ENCODE results near the gene ANXA11. TPM values are rescaled to one million over a fixed set of nuclear protein-coding genes. Genes with fewer than 3 reads are reported as not detected.
A peak's percentile ranks its signal among the peaks of the same experiment; 100 is the strongest.
"Not testable (repeated sequence)": the region's sequence is repeated elsewhere in the genome, so short reads cannot be mapped to it uniquely, and the experiment has no call there.

Gene ANXA11
- total RNA-seq, 1 experiment from 2014 or later: 36.2 TPM

DNA sequence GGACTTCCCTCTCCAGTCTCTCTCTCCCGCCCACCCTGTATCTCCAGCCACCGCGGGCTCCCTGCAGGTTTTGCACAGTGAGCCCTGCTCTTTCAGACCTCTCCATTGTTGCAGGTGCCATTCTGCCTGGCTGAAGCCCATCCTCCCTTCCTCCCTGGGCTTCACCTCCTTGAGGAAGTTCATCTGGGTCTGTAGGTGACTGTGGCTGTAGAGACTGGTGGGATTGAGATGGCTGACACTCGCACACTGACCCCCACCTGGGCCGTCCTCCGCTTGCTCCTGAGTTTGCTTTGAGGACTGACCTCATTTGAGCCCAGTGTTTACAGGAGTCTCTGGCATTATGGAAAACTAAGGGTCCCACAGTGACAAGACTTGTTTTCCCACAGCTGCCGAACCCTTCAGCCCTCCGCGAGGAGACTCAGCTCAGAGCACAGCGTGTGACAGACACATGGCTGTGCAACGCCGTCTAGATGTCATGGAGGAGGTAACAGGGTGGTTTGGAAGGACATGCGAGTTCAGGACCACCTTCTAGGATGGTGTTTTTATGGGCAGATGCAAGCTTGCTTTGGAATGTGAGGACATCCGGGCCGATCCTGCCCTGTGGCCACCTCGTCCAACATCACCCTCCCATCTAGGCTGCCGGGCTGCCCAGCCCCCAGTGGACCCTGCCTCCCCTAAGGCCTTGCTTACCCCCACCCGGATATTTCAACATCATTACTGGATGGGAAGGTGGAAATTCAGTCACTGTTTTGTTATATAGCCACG, 63.5 kb downstream of the ANXA11 start:
- Histone ChIP-seq H3K27me3 (no peaks in the 10 kb centered on the region), H3K36me3 (no peaks in the 10 kb centered on the region), H3K27ac (no peak overlapping the region), H3K4me3 (no peak overlapping the region), H3K4me1 (peaks cover 13% of the 10 kb centered on the region), H3K9me3 (replicated peaks) (no peaks in the 10 kb centered on the region)
- DNase-seq: no peak

DNA sequence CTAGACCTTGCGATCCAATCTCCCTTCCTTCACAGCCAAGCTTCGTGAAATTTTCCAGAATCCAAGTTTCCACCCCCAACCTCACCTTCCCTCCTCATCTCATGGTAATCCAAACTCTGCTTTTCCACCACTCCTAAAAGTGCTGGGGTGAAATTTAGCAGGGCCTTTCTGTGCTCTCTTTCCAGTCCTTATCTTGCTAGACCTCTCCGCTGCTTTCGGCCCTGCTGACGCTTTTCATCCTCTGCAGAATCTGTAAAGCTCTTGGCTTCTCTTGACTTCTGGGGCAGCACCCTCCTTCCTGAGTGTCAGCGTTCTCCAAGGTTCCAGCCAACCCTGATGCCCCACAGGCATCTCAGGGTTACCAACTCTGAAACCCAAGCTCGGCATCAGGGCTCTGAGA, 65.1 kb downstream of the ANXA11 start:
- no peak overlapping the region for H3K27ac ChIP-seq
- H3K4me1 ChIP-seq: peaks cover 13% of the 10 kb centered on the region
- H3K9me3 ChIP-seq (replicated peaks): no peaks in the 10 kb centered on the region
- H3K27me3 ChIP-seq: no peaks in the 10 kb centered on the region
- no peak overlapping the region for H3K4me3 ChIP-seq
- DNase-seq: no peak
- H3K36me3 ChIP-seq: no peaks in the 10 kb centered on the region

DNA sequence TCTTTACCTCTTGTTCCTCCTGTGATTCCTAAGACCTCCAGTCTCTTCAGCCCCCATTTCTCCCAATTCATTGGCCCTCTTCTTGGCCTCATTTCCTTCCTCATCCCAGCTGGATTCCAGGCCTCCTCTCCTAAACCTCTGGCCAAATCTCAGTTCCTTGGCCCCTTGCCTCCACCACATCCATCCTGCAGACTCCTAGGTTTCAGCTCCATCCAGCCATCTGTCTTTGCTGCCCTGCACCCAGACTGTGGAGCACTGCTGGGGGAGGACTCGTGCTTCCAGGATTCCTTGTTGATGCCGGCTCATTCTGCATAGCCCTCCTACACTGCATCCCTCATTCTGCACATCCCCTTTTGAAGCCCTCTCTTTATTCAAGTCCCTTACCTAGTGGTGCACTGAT, 66.1 kb downstream of the ANXA11 start:
- Histone ChIP-seq H3K4me3 (no peak overlapping the region), H3K4me1 (peaks cover 13% of the 10 kb centered on the region), H3K27ac (no peak overlapping the region), H3K27me3 (no peaks in the 10 kb centered on the region), H3K9me3 (replicated peaks) (no peaks in the 10 kb centered on the region), H3K36me3 (no peaks in the 10 kb centered on the region)
- DNase-seq: no peak

DNA sequence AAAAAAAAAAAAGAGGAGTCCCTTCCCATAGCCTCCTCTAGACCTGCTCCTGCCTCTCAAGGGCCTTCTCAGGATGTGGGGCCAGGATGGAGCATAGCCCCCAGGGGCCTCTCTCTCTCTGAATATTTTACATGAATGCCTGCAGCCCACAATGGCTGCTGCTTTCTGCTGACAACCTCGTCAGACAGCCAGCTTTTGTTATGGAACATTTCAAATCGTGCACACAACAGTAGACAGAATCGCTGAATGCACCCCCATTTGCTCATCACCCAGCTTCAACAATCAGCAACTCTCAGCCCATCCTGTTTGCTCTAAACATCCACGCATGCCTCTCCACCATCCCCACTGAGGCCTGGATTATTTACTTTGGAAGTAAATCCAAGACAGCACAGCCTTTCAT, 67.4 kb downstream of the ANXA11 start:
- DNase-seq: peak in 1 of 2 experiments; percentile 30
- Histone ChIP-seq H3K36me3 (no peaks in the 10 kb centered on the region), H3K4me3 (no peak overlapping the region), H3K4me1 (peaks cover 13% of the 10 kb centered on the region), H3K27me3 (no peaks in the 10 kb centered on the region), H3K9me3 (replicated peaks) (no peaks in the 10 kb centered on the region), H3K27ac (no peak overlapping the region)

DNA sequence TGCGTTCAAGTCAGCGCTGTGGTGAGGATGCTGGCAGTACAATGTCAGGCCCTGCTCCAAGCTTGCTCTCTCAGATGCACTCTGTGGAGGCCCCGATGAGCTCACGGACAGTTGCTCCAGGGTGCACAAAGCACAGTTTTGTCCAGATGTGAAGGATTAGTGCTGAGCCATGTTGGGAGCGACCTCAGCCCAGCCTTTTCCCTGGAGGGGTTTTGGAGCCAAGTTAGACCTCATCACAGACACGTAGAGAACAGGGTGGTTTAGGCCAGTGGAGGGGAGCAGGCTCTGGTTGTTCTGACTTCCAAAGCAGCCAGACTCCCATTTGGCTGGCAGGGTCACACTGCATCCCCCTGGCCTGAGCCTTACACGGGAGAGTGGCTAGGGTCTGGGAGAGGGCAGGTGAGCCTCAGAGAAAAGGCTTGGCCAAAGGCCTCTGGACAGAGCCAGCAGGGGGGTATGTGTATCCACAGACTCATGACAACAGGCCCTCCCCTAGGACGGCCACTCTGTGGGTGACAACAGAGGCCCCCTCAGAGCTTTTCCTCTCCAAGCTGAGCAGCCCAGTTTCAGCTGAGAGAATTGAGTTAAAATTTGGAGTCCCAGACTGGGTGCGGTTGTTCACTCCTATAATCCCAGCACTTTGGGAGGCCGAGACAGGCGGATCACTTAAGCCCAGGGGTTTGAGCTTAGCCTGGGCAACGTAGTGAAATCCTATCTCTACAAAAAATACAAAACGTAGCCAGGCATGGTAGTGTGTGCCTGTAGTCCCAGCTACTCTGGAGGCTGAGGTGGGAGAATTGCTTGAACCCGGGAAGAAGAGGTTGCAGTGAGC, 68.1 kb downstream of the ANXA11 start:
- H3K4me1 ChIP-seq: peaks cover 13% of the 10 kb centered on the region
- H3K4me3 ChIP-seq: no peak overlapping the region
- H3K9me3 ChIP-seq (replicated peaks): no peaks in the 10 kb centered on the region
- DNase-seq: peak; percentile 75 to 86
- no peaks in the 10 kb centered on the region for H3K27me3 ChIP-seq
- H3K36me3 ChIP-seq: no peaks in the 10 kb centered on the region
- H3K27ac ChIP-seq: peak overlapping the region; percentile 33; the same call in 1 of the 2 replicates

DNA sequence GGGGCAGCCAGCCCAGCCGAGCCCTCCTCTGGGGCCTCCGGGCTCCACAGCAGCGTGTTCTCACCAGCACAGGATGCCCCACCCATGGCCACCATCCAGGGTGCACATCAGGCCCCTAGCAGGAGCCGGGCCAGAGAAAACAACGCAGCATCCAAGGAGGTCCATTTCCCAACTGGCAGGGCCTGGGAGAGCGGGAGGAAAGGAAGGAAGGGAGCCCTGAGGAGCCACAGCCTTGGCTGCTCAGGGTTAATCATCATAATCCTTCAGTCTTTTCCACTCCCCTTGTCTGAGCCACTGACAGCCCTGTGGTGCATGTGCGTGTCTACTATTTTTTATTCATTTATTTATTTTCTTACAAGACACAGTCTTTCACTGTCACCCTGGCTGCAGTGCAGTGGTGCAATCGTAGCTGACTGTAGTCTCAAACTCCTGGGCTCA, 69.2 kb downstream of the ANXA11 start:
- DNase-seq: peak; percentile 31 to 50
- Histone ChIP-seq H3K27ac (no peak overlapping the region), H3K4me1 (peaks cover 18% of the 10 kb centered on the region), H3K9me3 (replicated peaks) (no peaks in the 10 kb centered on the region), H3K27me3 (no peaks in the 10 kb centered on the region), H3K36me3 (no peaks in the 10 kb centered on the region), H3K4me3 (no peak overlapping the region)

DNA sequence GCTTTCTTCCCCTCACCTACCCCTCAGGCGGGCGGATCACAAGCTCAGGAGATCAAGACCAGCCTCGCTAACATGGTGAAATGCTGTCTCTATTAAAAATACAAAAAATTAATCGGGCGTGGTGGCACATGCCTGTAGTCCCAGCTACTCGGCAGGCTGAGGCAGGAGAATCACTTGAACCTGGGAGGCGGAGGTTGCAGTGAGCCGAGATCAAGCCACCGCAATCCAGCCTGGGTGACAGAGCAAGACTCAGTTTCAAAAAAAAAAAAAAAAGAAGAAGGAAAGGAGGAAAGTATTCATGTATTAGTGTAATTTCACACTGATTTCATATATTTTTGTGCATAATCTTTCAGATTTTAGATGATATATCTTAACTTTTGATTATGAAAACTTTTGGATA, 71.7 kb downstream of the ANXA11 start:
- Histone ChIP-seq H3K4me3 (peak overlapping the region; percentile 64), H3K4me1 (peaks cover 18% of the 10 kb centered on the region)
- H3K27ac ChIP-seq; DNase-seq; H3K9me3 ChIP-seq (replicated peaks); H3K36me3 ChIP-seq; H3K27me3 ChIP-seq: not testable (repeated sequence)

DNA sequence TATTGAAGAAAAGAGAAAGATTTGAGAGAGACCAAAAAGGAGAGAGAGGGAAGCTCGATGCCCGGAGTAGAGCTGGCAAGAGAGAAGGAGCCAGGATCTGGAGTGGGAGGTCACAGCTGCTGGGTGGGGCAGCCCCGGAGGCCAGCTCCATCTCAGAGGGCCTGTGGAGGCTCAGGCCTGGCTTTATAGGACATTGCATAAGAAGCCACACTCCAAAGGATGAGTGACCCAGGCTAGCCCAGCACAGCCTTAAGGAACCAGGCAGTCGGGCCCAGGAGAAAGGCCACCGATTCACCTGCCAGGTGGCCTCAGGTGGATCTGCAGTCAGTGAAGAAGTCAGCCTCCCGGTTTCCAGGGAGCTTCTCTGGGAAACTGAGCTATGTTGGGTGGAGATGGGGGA, 72.1 kb downstream of the ANXA11 start:
- H3K27me3 ChIP-seq: no peaks in the 10 kb centered on the region
- peak; percentile 34 to 55 for DNase-seq
- peak overlapping the region; percentile 64 for H3K4me3 ChIP-seq
- no peaks in the 10 kb centered on the region for H3K36me3 ChIP-seq
- H3K9me3 ChIP-seq (replicated peaks): no peaks in the 10 kb centered on the region
- H3K4me1 ChIP-seq: peaks cover 18% of the 10 kb centered on the region
- H3K27ac ChIP-seq: no peak overlapping the region; the same call in 1 of the 2 replicates

DNA sequence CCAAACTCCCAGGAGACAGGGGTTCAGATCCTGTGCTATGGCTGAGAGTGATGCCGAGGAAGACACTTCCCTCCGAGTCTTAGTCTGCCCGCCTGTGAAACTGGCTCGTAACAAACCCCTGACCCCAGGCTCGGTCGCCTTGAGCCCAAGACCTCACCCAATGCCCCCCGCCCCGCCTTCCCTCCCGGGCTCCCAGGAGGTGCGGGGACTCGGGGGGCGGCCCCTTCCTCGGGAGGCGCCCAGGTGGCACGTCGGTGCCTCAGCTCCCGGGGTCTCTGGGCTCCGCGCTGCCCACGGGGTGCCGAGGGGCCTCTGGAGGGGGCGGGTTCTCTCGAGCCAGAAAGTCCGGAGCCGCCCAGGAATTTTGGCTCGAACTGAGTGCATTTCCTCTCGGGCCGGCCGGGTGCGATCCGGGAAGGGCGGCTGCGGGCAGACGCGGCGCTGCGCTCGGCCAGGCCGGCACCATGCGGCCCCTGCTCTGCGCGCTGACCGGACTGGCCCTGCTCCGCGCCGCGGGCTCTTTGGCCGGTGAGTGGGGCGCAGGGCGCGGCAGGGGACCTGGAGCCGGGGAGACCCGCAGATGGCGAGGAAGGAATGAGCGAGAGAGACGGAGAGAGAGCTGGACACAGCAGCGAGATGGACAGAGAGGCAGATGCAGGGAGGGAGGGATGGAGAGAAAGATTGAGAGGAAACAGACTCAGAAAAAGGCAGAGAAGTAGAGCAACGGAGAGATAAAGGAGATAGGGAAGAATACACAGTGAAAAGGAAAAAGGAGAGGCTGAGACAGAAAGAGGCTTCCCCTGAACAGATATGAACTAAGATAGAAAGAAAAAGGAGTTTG, 72.8 kb downstream of the ANXA11 start, which contains the start of gene PLAC9:
Gene PLAC9 (plus strand): TSS at position 432 of the 841 bp plus-strand sequence. CDS start 33 bp downstream, at position 465.
- H3K4me1 ChIP-seq: peaks cover 14% of the 10 kb centered on the region; the same call in 1 of the 2 replicates
- no peaks in the 10 kb centered on the region for H3K36me3 ChIP-seq
- peak within 1 kb of the TSS; percentile 64 for H3K4me3 ChIP-seq
- no peaks in the 10 kb centered on the region for H3K9me3 ChIP-seq (replicated peaks)
- peak; percentile 31 to 47 for DNase-seq
- H3K27me3 ChIP-seq: no peaks in the 10 kb centered on the region
- peak within 1 kb of the TSS; percentile 15; the same call in 1 of the 2 replicates for H3K27ac ChIP-seq

DNA sequence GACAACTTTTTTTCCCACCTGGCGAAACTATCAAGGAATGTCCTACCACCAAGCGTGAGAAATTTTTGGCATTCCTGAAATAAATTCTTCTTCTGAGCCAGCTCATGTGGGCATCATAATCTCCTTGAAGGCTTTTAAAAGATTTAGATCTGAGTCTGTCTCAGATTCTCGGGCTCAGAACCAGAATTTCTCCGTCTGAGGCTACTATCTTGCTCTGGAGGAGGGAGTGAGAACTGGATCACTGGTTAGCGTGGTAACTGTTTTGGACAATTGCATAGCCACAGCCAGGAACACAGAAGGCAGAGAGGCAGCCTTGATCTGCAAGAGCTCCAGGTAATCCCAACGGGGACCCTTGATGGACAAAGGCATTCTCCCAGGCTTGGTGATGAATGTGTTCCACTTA, 73.8 kb downstream of the ANXA11 start:
- Histone ChIP-seq H3K27ac (no peak overlapping the region), H3K27me3 (no peaks in the 10 kb centered on the region), H3K4me1 (peaks cover 9% of the 10 kb centered on the region; the same call in 1 of the 2 replicates), H3K4me3 (no peak overlapping the region), H3K36me3 (no peaks in the 10 kb centered on the region), H3K9me3 (replicated peaks) (no peaks in the 10 kb centered on the region)
- no peak for DNase-seq

DNA sequence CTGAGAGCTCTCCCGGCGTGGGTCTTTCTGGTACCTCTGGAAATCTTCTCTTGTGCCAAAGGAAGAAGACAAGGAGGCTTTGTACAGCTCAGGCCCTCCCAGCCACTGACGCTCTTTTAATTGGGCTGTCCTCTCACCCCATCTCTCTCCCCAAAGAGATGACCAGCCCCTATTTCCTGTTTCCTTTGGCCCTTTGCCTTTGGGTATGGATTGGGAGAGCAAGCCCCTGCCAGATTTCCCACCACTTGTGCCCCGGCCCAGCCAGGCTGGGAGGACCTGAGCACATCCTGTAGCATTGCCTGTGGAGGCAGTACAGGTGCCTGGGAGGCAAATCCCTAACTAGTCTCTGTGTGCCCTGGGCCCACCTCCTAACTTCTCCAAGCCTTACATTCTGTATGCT, 78.5 kb downstream of the ANXA11 start:
- H3K9me3 ChIP-seq (replicated peaks): no peaks in the 10 kb centered on the region
- H3K27ac ChIP-seq: no peak overlapping the region
- peak in 1 of 2 experiments; percentile 51 for DNase-seq
- peaks cover 5% of the 10 kb centered on the region; the same call in 1 of the 2 replicates for H3K4me1 ChIP-seq
- H3K4me3 ChIP-seq: no peak overlapping the region
- no peaks in the 10 kb centered on the region for H3K27me3 ChIP-seq
- no peaks in the 10 kb centered on the region for H3K36me3 ChIP-seq

DNA sequence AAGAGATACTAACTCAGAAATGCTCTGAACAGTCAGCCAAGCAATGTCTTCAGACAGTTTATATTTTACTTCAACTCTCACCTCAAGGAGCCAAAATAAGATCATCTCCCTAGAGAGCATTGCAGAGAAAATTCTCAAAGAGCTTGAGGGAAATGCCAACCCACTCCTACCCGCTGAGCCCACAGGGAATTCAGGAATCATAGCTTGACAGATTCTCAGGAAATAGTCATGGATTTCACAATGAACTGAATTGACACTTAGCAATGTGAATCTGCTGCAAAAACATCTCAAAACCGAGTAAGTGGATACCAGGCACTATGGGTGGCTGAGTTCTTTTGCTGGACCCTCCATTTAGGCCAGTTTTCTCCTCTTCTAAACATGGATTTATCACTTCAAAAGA, 82.6 kb downstream of the ANXA11 start:
- no peak overlapping the region for H3K27ac ChIP-seq
- H3K36me3 ChIP-seq: no peaks in the 10 kb centered on the region
- H3K27me3 ChIP-seq: no peaks in the 10 kb centered on the region
- no peaks in the 10 kb centered on the region for H3K9me3 ChIP-seq (replicated peaks)
- DNase-seq: no peak
- H3K4me3 ChIP-seq: no peak overlapping the region
- no peaks in the 10 kb centered on the region for H3K4me1 ChIP-seq

DNA sequence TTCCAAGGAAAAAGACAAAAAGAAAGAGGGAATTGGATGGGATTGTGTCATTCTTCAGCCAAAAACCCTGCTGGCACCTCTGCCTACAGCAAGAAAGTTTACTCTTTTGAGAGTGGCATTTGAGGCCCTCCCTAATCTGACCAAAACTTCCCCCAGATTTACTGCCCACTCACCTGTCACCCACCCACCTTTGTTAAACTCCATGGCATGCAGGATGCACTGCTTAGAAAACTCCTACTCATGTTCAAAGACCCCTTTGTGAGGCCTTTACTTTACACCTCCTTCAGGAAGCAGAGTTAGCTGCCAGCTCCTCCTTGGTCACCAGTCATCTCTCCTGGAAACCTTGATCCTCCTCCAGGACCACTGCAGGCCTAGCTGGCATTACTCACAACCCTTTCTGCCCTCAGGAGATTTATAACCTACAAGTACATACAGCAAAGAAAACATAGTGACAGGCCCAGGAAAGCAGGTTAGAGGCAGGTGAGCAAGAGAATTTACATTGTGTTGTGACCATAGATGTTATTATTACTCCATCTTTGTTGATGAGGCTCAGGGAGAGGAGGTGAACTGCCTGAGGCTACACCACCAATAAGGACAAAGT, 83.1 kb downstream of the ANXA11 start:
- no peak for DNase-seq
- Histone ChIP-seq H3K36me3 (no peaks in the 10 kb centered on the region), H3K27me3 (no peaks in the 10 kb centered on the region), H3K4me1 (no peaks in the 10 kb centered on the region), H3K27ac (no peak overlapping the region), H3K4me3 (no peak overlapping the region), H3K9me3 (replicated peaks) (no peaks in the 10 kb centered on the region)

DNA sequence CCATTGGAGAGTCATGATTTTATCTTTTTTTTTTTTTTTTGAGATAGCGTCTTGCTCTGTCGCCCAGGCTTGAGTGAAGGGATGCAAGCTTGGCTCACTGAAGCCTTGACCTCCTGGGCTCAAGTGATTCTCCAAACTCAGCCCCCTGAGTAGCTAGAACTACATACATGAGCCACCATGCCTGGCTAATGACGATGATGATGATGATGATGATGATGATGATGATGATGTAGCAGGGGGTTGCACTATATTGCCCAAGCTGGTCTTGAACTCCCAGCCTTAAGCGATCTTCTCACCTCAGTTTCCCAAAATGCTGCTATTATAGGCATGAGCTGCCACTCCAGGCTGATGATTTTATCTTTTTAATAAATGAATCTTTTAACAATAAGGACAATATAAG, 86.7 kb downstream of the ANXA11 start:
- H3K4me1 ChIP-seq: no peaks in the 10 kb centered on the region
- no peak overlapping the region for H3K27ac ChIP-seq
- no peaks in the 10 kb centered on the region for H3K36me3 ChIP-seq
- H3K9me3 ChIP-seq (replicated peaks): no peaks in the 10 kb centered on the region
- no peaks in the 10 kb centered on the region for H3K27me3 ChIP-seq
- no peak overlapping the region for H3K4me3 ChIP-seq
- DNase-seq: no peak
